ENCODE data around the gene ZIC1.

ZIC1 gene

DNA sequence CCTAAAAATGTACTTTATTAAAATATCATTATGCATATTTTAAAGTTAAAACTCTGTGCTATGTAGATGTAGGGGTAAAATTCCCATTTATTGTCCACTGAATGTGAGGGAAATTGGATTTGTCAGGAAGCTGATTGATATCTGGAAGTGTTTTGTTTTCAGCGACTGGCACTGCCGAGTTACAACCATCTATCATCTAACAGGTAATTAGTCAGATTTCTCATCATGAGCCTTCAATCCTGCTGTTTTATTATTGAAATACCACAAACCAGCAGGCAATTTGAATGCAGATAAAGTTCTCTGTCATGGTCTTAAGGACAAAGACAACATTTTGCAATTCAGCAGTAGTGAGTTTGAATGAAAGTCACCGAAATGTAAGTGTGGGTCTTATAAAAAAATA lies 40.5 kb downstream of the ZIC1 start:
- DNase-seq (ENCODE audit: low read depth): no peak
- no peak overlapping the region for H3K4me3 ChIP-seq (ENCODE audit: low read depth, low read length)

DNA sequence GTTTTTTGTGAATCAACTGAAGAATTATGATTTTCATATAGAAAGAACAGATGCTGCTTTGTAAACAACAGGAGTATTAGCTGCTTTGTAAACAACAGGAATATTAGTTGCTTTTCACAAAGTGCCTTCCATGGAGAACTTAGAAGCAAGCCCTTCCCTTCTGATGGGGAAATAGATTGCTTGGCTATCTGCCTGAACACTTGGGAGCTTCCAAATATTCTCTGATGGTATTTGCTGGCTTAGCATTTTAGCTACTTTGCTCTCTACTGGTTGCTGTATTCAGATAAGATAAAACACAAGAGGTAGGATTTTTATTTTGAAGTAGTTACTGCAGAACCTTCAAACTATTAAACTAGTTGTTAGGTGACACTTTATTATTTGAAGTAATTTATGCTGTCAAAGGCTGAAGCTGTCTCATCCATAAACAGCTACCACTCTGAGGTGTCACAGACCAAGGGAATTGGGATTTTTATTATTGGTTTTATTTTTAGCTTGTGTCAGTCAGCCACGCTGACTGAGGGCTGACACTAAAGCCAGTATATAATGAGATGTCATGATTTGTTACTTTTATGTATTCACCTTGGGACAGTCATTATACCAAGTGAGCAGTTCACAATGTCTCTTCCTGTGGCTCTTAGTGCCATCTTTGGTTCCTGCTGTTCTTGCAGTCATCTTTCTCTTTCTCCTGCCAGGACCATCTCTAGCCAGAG lies 50.0 kb downstream of the ZIC1 start:
- no peak overlapping the region for H3K4me3 ChIP-seq (ENCODE audit: low read depth, low read length)
- no peak for DNase-seq (ENCODE audit: low read depth)

DNA sequence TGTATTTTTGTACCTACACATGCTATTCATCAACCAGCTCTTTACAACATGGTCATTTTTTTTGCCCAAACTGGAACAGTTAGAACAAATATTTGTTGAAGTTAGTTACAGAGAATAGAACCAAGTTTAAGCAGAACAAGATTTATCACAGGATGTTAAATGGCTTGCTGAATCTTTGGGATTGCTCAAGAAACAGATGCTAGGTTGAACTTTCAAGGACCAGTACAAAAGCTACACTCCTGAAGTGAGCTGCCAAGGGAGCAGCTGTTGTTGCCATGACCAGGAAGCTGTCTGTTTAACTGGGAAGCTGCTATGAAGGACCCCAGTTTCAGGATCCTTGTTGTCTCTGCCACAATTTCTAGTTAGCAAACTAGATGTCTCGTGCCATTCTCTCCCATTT lies 53.7 kb downstream of the ZIC1 start:
- H3K4me3 ChIP-seq (ENCODE audit: low read depth, low read length): no peak overlapping the region
- DNase-seq (ENCODE audit: low read depth): no peak

All from skeletal muscle cell (primary cell).